Inflammatory macrophage treated with lipopolysaccharide for 1 hour (primary cell): ENCODE results near the gene KRT72.

Experiments used
- DNase-seq, 2 donors: peaks; one replicate each; pipeline ENCODE4 v3.0.0-alpha.2; 2020 to 2022

KRT72 gene

GRCh38 chr12:52629281-52630007 is 28.2 kb upstream of the KRT72 start:
- DNase-seq: peak; percentile 8 to 32

DNA sequence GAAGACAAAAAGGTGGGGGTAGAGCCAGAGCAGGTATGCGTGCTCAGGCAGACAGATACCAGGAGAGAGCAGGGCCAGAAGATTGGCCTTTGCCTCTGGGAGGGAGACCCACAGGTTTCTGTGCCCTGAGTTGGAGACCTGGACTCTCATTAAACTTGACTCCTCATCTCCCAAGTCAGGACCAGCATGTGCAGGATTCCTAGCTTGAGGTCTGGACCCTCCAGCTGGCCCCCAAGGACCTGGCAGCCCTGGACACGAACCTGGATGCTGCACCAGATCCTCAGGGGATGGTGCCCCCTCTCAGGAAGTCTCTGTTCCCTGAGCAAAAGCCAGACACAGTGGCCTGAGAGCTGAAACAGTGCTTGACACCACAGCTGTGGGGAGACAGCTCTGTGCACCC is 27.6 kb upstream of the KRT72 start:
- no peak for DNase-seq

DNA sequence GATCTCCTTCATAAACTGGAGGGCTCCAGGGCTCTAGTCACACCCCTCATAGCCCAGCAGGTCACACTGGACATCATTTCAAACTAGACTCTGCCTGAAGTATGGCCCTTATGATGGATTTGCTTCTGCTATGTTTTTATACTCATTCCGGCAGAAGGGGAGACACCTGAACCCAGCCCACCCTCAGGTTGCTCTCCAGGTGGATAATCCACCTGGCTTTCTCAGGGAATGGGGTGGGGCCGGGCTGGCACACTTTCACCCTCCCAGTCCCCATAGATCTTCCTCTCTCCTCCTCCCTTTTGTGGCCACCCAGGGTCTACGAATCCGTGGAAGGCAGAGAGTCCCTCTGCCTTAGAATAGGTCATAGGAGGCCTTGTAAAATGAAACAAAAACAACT is 26.8 kb upstream of the KRT72 start:
- DNase-seq: no peak

DNA sequence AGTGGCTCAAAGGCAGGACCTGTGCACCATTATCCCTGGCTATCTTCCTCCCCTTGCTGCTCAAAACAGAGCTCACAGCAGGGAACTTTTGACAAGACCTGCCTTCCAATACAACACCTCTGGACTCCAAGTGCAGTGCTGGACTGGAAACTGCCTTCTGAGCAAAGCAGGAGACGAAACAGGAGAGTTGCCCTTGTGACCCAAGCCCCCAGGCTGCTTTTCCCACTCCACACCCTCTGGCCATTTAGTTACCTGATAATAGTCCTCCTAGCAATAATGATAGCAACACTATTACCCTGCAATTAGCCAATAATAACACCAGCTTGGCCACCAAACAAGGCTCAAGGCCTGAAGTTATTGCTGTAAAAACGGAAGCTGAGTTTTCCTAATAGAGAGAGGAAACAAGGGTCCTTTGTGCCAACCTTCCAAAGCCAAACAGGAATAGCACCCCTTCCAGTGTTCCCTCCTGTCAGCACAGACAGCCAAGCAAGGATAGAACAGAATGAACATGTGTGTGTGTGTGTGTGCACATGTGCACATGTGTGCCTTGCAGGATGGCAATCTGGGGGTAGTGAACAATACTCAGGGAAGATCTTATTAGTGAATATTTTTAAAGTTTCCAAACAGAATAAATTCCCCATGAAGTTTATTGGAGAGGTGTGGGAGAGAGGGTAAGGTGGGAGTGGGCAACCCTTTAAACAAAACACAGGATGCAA is 26.3 kb upstream of the KRT72 start:
- DNase-seq: no peak

DNA sequence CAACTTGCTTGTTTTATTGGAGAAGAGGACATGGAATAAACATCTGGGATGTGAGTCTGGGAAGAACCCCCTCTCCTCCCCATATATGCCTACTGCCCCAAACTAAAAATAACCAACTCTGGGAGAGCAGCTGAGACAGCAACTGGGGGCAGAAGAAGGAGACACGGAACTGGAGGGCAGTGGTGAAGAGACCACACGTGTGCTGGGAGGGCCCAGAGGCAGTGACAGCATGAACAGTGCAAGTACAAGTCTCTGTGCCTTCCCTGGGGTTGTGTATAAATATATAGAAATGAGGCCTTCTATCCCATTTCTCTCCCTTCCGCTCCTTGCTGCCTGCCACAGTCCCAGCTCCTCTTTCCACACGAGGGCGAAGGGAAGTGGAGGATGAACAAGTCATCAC is 21.1 kb upstream of the KRT72 start:
- no peak for DNase-seq

DNA sequence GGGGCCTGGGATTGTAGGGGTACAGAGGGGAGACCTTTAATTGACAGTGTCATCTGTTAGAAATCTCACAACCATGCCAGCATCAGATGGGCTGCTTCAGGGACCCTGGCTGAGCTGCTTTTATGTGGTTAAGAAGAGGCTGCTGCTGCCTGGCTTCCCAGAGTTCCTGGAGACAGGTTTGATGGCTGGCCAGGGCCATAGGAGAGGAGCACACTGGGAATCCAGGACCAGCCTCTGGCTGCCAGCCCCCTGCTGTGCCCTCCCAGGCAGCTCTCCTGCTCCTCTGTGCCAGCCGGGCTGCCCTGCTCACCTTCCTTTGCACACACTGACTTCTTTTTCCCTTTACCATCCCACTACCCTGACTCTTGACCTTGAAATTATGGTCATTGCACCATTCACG is 17.6 kb upstream of the KRT72 start:
- DNase-seq: no peak

DNA sequence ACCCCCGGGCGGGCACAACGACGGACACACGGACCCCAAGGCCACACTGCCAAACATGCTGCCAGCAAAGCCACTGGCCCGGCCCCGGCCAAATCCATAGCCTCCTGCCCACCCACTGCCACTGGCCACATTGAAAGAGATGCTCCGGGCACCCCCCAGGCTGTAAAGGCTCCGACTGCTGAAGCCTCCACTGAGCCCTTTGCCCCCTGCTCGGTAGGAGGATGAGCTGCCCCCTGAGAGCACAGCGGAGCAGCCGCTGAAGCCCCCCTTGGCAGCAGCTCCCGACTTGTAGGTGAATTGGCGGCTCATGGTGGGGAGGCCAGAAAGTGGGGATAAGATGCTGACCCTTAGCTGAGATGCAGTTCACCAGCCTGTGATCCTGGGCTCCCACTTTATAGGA is 17.0 kb upstream of the KRT72 start, which contains the start of gene KRT73:
TSS of gene KRT73 (minus strand) at position 344 of the 400 bp plus-strand sequence. CDS start at position 309, 35 bp downstream.
- no peak for DNase-seq

- DNase-seq: no peak
These were observed 16.1 kb upstream of the KRT72 start for GRCh38 chr12:52617403-52617785.

DNA sequence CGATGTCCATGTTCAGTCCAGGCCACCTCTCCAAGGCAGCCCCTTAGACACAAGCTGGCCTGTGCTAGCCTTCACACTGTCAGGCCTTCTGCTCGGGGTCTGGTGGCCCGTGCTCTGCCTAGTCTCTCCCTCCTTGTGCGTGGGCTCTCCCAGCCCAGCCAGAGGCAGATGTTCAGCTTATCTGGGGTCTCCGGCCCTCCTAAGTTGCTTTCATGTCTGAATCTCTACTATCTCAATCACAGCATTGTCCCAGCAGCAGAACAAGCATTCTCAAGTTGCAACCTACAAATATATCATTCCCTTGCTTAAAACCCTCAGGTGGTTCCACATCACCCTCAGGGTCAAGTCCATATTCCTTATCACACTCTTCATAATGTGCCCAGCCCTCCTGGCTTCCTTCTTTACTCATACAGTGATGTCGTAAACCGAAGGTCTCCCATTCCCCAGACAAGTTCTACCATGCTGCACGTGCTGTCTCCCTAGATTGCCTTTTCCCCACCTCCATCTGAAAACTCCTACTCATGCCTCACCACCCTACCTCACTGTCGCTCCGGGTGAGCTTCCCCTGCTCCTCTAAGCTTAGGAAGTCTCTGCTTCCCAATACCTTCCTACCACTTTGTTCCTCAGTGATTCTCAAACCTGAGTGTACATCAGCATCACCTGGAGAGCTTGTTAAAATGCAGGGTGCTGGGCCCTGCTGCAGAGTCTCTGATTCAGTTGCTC is 15.6 kb upstream of the KRT72 start:
- no peak for DNase-seq

- DNase-seq: no peak
These were observed 14.6 kb upstream of the KRT72 start for GRCh38 chr12:52615912-52616311.

DNA sequence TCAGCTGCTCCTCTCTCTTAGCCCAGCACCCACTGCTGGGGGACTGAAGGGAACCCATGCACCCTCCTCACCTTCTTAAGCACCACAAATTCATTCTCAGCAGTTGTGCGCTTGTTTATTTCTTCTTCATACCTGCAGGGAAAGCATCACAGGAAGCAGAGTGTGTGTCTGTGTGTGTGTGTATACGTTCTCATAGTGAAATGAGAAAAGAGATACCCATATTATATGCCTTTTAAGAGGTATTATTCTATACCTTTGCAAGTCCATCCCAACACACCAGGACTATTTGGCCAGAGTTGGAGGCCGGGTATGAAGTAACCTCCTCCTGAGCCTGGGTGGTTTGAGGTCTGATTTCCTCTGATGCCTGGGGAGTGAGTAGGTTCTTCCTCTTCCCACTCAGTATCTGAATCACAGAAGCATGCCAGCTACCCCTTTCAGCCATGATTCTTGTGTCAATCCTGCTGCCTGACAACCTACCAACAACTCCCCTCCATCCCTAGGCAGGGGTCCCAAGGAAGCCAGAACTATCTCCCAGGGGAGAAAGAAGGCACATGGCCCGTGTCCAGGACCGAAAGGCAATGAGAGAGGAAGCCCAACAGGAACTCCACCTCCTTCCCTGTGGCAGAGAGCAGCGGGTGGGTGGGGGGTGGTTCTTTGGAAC is 14.1 kb upstream of the KRT72 start:
- DNase-seq: peak; percentile 70

DNA sequence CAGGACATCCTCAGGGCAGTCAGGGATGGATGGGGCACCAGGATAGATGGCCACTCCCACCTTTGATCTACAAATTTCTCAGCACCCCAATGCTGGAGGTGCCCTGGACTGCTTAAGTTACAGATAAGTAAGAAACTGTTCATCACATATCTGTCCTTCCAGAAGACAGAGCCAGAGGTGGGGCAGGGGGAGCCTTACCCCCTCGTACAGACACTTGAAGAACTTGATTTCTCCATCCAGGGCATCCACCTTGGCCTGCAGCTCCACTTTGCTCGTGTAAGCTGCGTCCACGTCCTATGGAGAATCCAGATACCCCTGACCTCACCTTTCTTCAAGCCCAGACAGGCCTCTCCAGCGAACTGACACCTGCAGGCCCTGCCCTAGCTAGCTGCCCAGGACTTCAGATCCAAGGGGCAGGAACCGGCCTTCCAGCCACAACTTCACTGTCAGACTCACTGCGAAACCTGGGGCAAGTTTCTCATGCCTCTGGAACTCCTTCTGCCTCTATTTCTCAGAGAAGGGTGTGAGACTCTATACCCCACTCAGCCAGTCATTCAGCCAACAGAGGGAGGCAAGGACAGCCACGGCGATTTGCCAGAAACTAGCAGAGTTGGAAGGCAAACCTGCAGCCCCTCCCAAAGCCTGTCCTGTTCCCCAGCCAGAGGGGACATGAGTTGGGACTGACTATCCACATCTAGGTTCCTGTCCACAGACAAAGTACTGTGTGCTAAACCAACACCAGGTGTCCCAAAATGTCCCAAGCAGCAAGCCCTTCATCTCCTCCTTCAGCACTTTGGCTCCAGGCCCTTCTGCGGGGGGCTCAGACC is 13.3 kb upstream of the KRT72 start:
- DNase-seq: no peak

GRCh38 chr12:52613384-52614030 is 12.2 kb upstream of the KRT72 start:
- DNase-seq: no peak

DNA sequence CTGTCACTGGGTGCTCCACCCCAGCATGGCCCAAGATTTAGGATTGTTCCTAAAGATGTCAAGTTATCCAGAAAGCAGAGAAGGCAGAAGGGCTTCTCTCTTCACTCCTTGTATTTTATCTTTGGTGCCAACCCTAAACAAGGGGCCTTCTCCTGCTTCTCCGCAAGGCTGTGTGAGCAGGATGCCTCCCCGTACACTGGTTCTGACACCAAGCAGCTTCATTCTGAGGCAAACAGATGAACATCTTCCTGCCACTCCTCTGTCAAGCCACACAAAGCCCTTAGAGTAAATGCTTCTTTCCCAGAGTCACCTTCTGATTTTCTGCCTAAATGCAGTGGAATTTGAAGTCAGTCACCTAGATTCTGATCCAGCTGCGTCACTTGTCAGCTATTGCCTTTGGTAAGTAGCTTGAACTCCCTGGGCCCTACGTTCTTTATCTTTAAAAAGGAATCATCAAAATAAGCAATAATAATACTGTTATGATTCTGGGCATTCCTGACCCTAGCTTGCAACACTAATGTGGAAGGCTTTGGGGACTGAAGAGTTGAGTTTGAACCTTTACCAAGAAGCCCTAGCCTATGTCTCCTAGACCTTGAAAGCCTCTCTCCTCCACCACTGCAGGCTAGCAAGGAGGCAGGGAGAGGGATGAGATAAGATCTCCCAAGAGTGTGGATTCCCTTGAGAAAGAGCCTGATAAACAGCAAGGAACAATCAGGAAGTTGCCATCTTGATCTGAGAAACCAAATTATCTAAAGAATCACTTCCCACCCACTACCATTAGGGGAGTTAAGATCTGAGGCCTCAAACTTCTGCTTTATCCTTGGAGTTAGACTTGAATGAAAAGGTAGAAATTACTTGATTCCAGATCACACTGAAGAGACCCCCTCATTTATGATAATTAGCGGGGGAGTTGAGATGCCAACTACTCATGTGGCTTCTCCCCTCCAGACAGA is 11.4 kb upstream of the KRT72 start:
- no peak for DNase-seq

- no peak for DNase-seq
These were observed 9.8 kb upstream of the KRT72 start for GRCh38 chr12:52611080-52611468.

DNA sequence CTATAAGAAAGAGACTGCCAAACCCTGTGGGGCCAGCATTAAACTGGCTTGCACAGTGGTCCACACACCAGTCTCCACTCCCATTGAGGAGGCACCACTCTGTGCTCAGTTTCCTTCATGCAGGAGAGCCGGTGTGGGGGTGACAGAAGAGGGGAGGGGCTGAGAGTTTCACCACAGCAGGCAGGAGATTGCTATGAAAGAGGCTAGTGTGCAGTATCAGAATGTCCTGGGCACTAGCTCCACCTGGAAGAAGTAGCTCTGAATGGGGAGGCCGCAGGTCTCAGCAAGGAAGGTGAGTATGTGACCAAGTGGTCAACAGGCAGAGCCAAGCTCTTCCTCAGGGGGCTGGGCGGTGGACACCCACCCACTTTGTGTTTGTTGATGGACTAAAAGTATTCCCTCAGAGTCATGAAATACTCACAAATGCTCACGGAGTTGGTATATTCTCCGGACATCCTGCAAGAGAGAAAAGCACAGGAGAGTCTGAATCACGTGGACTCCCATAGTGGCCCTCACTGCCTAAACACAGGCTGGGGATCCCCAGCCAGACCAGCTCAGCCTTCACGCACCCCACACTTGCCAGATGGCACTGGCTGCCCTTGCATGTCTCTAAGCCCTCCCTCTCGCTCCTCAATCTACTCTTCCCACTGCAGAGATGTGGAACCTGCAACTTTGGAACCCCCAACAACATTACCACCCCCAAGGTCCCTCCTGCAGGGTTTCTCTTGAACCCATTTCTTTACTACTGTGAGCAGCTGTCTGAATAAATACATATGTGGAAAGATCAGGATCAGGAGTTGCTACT is 7.8 kb upstream of the KRT72 start:
- no peak for DNase-seq

GRCh38 chr12:52608161-52608560 is 6.9 kb upstream of the KRT72 start:
- DNase-seq: no peak

GRCh38 chr12:52607314-52607713 is 6.1 kb upstream of the KRT72 start:
- DNase-seq: no peak

DNA sequence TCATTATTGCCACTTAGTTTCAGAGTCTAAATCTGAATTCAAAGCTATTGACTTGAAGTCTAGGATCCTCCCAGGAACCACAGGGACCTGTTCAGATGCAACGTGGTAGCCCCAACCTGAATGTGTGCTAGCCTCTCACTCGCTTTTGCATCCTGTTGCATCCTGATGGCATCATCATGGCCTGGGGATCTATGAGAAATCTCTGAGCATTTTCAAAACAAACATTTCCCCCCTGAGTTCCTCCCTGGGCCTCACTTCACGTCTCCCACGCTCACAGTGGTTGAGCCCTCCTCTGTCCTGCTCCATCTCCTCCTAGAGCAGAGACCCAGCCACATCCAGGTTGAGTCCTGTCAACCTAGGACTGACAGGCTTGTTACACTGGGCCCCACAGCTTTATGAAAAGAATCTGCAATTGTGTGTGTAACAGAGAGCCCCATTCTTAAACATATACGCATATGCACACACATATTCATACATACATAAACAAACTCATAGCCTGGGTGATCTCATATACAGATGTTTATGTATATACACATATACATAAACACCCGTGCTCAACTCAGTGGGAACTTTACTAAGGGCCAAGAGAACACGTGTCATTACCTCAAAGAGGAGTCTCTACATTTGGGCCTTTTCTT is 5.4 kb upstream of the KRT72 start:
- no peak for DNase-seq
